T-helper 17 cell (primary cell): ENCODE results near the gene TRPC1. TPM values are rescaled to one million over a fixed set of nuclear protein-coding genes. Genes with fewer than 3 reads are reported as not detected.
A peak's percentile ranks its signal among the peaks of the same experiment; 100 is the strongest.
"Not testable (repeated sequence)": the region's sequence is repeated elsewhere in the genome, so short reads cannot be mapped to it uniquely, and the experiment has no call there.

Experiments used
- ATAC-seq: fragments of 150-1000 bp; cut with Tn5 transposase; 2 replicates; pipeline ENCODE4 v1.10.0; 2021; ENCODE audit warnings: mild to moderate bottlenecking, moderate library complexity
- DNase-seq, 3 donors: peaks; one replicate each; pipeline versions ENCODE4 v3.0.0 to v3.0.0-alpha.2; 2020 to 2021
- H3K9me3 ChIP-seq: one replicate; pipeline ENCODE4 v1.7.0; 2013; ENCODE audit warnings: low read length, mild to moderate bottlenecking; ENCODE audit not compliant: control insufficient read depth, poor library complexity, severe bottlenecking
- H3K27ac Mint-ChIP-seq: one replicate; pipeline ENCODE4 v1.8.0; 2022; ENCODE audit warnings: mild to moderate bottlenecking, moderate library complexity, mixed read lengths
- H3K27me3 Mint-ChIP-seq: one replicate; pipeline ENCODE4 v1.8.0; 2022; ENCODE audit warnings: mixed read lengths
- H3K36me3 Mint-ChIP-seq: one replicate; pipeline ENCODE4 v1.8.0; 2022; ENCODE audit warnings: low read depth, mixed read lengths
- H3K4me1 Mint-ChIP-seq: one replicate; pipeline ENCODE4 v1.8.0; 2022; ENCODE audit warnings: mild to moderate bottlenecking, mixed read lengths
- H3K4me3 Mint-ChIP-seq: one replicate; pipeline ENCODE4 v1.8.0; 2022; ENCODE audit warnings: mild to moderate bottlenecking, moderate library complexity, mixed read lengths
- total RNA-seq, 4 donors: library from RNA in 2 of 4; stranded (reverse) in 2 of 4; gene quantifications; one replicate each; pipeline ENCODE4 v1.2.3 and lab custom pipeline; 2022 to 2026

TRPC1 gene
- total RNA-seq, 2 donors from 2014 or later: 3.3 to 5.1 TPM

- Mint-ChIP-seq H3K27ac (peak overlapping the region; percentile 68), H3K4me3 (peak overlapping the region; percentile 93), H3K4me1 (peaks cover 16% of the 10 kb centered on the region), H3K36me3 (peaks cover 2% of the 10 kb centered on the region), H3K27me3 (peaks cover 2% of the 10 kb centered on the region)
- no peak for ATAC-seq
- H3K9me3 ChIP-seq: no peaks in the 10 kb centered on the region
- peak in 2 of 3 donors; percentile 4 to 13 for DNase-seq
Measured at GRCh38 chr3:142724682-142725356, 985 bp downstream of the TRPC1 start.

DNA sequence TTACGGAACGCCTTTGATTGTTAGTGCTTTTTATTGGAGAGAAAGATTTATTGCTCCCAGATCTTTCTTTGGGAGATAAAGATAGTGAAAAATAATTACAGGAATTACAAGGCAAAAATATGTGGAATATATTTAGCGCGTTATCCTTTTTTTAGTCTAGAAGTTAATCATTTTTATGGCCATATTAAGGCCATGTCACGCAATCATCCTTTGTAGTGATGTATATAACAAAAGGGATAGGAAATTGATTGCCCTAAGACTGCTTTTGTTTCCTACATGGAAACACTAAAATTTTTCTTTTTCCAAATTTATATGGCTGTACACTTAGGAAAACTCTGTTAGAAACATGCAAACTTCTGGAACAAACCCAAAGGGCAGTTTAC lies 1.5 kb downstream of the TRPC1 start:
- H3K4me3 Mint-ChIP-seq: peak overlapping the region; percentile 93
- H3K9me3 ChIP-seq: no peaks in the 10 kb centered on the region
- peaks cover 2% of the 10 kb centered on the region for H3K36me3 Mint-ChIP-seq
- H3K27me3 Mint-ChIP-seq: no peaks in the 10 kb centered on the region
- ATAC-seq (no peak), DNase-seq (no peak)
- H3K27ac Mint-ChIP-seq: peak overlapping the region; percentile 68
- peaks cover 16% of the 10 kb centered on the region for H3K4me1 Mint-ChIP-seq

- ATAC-seq (no peak), DNase-seq (no peak)
- Mint-ChIP-seq H3K4me3 (no peak overlapping the region), H3K36me3 (peaks cover 2% of the 10 kb centered on the region), H3K27ac (no peak overlapping the region), H3K27me3 (no peaks in the 10 kb centered on the region), H3K4me1 (peaks cover 16% of the 10 kb centered on the region)
- H3K9me3 ChIP-seq: no peaks in the 10 kb centered on the region
Measured at GRCh38 chr3:142726017-142726416, 2.2 kb downstream of the TRPC1 start.

- ATAC-seq (no peak), DNase-seq (no peak)
- H3K27ac Mint-ChIP-seq: no peak overlapping the region
- H3K36me3 Mint-ChIP-seq: no peaks in the 10 kb centered on the region
- H3K9me3 ChIP-seq: no peaks in the 10 kb centered on the region
- no peak overlapping the region for H3K4me3 Mint-ChIP-seq
- H3K4me1 Mint-ChIP-seq: peaks cover 5% of the 10 kb centered on the region
- H3K27me3 Mint-ChIP-seq: no peaks in the 10 kb centered on the region
Measured at GRCh38 chr3:142732066-142732465, 8.2 kb downstream of the TRPC1 start.

GRCh38 chr3:142734834-142735233 lies 11.0 kb downstream of the TRPC1 start:
- H3K4me1 Mint-ChIP-seq: peaks cover 3% of the 10 kb centered on the region
- H3K27me3 Mint-ChIP-seq: no peaks in the 10 kb centered on the region
- ATAC-seq (no peak), DNase-seq (no peak)
- no peaks in the 10 kb centered on the region for H3K36me3 Mint-ChIP-seq
- no peak overlapping the region for H3K4me3 Mint-ChIP-seq
- no peaks in the 10 kb centered on the region for H3K9me3 ChIP-seq
- H3K27ac Mint-ChIP-seq: no peak overlapping the region

- no peak overlapping the region for H3K4me3 Mint-ChIP-seq
- H3K27me3 Mint-ChIP-seq: no peaks in the 10 kb centered on the region
- H3K4me1 Mint-ChIP-seq: peaks cover 3% of the 10 kb centered on the region
- ATAC-seq: no peak
- H3K36me3 Mint-ChIP-seq: no peaks in the 10 kb centered on the region
- no peak overlapping the region for H3K27ac Mint-ChIP-seq
- no peaks in the 10 kb centered on the region for H3K9me3 ChIP-seq
- DNase-seq: no peak
Measured at GRCh38 chr3:142735462-142735861, 11.6 kb downstream of the TRPC1 start.

GRCh38 chr3:142738396-142738795 lies 14.6 kb downstream of the TRPC1 start:
- no peak for ATAC-seq
- H3K9me3 ChIP-seq: no peaks in the 10 kb centered on the region
- peaks cover 3% of the 10 kb centered on the region for H3K4me1 Mint-ChIP-seq
- no peaks in the 10 kb centered on the region for H3K27me3 Mint-ChIP-seq
- DNase-seq: no peak
- H3K27ac Mint-ChIP-seq: no peak overlapping the region
- no peak overlapping the region for H3K4me3 Mint-ChIP-seq
- no peaks in the 10 kb centered on the region for H3K36me3 Mint-ChIP-seq

GRCh38 chr3:142746646-142747045 lies 22.8 kb downstream of the TRPC1 start:
- Mint-ChIP-seq H3K4me3 (no peak overlapping the region), H3K27me3 (no peaks in the 10 kb centered on the region), H3K4me1 (no peaks in the 10 kb centered on the region), H3K27ac (no peak overlapping the region), H3K36me3 (peaks cover 2% of the 10 kb centered on the region)
- H3K9me3 ChIP-seq: no peaks in the 10 kb centered on the region
- no peak for ATAC-seq
- DNase-seq: no peak

- not testable (repeated sequence) for H3K27ac Mint-ChIP-seq, H3K27me3 Mint-ChIP-seq, H3K9me3 ChIP-seq, ATAC-seq, H3K4me1 Mint-ChIP-seq, DNase-seq, H3K4me3 Mint-ChIP-seq, H3K36me3 Mint-ChIP-seq
Measured at GRCh38 chr3:142750531-142750930, 26.7 kb downstream of the TRPC1 start.

- H3K9me3 ChIP-seq, H3K4me3 Mint-ChIP-seq, H3K36me3 Mint-ChIP-seq, ATAC-seq, DNase-seq, H3K27ac Mint-ChIP-seq, H3K4me1 Mint-ChIP-seq, H3K27me3 Mint-ChIP-seq: not testable (repeated sequence)
Measured at GRCh38 chr3:142752605-142753004, 28.8 kb downstream of the TRPC1 start.

DNA sequence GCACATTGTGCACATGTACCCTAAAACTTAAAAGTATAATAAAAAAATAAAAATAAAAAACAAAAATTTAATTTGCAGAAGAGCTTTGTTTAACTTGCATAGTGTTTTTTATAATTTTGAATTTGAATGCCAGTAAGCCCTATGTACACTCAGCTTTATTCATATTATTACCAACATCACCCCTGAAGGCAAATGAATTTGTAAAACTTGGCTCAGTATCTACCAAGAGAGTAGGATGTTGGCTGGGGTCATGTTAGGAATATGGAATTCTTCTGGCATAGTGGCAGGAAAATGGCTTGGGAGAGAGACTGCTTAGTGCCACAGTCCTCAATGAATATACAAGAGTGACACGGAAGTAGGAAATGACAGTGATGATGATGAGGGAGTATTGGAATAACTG lies 30.7 kb downstream of the TRPC1 start:
- no peaks in the 10 kb centered on the region for H3K4me1 Mint-ChIP-seq
- H3K36me3 Mint-ChIP-seq: no peaks in the 10 kb centered on the region
- DNase-seq: no peak
- no peak overlapping the region for H3K4me3 Mint-ChIP-seq
- H3K9me3 ChIP-seq: no peaks in the 10 kb centered on the region
- H3K27me3 Mint-ChIP-seq: no peaks in the 10 kb centered on the region
- ATAC-seq: no peak
- no peak overlapping the region for H3K27ac Mint-ChIP-seq

DNA sequence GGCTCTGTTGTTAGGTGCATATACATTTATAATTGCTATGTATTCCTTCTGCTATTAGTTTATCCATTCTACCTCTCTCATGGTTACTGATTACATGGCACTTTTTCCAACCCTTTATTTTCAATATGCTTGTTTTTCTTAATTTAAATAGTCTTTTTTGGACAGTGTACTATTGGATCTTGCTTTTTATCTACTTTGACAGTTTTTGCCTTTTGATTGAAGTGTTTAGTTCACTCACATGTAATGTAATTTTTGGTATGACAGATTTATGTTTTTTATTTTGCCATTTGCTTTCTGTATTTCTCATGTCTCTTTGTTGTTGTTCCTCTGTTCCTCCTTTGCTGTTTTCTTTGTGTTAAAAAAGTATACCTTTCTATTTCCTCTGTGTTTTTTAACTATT lies 44.5 kb downstream of the TRPC1 start:
- Mint-ChIP-seq H3K4me1 (no peaks in the 10 kb centered on the region), H3K27me3 (no peaks in the 10 kb centered on the region)
- ATAC-seq: no peak

DNA sequence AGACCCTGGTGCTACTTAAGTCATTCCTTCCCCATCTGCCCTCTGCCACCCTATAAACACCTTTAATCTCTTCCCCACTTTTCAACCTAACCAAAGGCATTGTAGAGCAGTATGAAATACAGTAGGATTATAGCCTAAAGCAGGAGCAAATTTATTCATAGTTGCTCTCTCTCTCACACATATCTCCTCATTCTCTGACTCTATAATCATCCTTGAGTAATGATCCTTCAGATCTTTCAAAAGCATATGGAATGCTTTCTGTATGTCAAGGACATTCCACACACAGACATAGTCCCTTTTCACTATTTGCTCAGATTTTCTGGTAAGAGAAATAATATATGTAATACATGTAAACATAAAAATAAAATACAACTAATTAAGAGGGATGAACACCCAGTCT lies 54.1 kb downstream of the TRPC1 start:
- Mint-ChIP-seq H3K4me3 (no peak overlapping the region), H3K36me3 (peaks cover 5% of the 10 kb centered on the region), H3K4me1 (no peaks in the 10 kb centered on the region), H3K27me3 (no peaks in the 10 kb centered on the region), H3K27ac (no peak overlapping the region)
- DNase-seq (no peak), ATAC-seq (no peak)
- no peaks in the 10 kb centered on the region for H3K9me3 ChIP-seq

More for the DNA sequence above, 44.5 kb downstream of the TRPC1 start:
- peaks cover 5% of the 10 kb centered on the region for H3K36me3 Mint-ChIP-seq
- H3K27ac Mint-ChIP-seq: no peak overlapping the region
- H3K4me3 Mint-ChIP-seq: no peak overlapping the region
- H3K9me3 ChIP-seq: peaks cover 4% of the 10 kb centered on the region
- DNase-seq: no peak

DNA sequence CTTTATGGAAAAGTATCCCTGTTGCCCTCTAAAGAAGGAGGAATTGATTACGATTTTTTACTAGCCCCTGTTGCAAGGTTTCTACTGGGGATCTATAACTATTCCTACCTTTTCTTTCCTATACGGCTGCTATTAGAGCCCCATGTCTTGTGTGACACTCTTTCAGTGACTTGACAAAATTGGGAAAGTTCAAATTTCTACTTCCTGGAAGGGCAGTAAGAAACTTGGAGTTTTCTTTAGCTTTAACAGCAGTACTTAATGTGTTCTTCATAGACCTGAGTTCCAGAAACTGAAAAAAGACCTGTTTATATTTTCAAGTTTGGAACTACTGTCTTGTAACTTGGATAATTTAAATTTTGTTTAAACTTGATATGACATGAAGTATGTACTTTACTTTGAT lies 54.7 kb downstream of the TRPC1 start:
- H3K9me3 ChIP-seq: no peaks in the 10 kb centered on the region

More for the DNA sequence above, 54.7 kb downstream of the TRPC1 start:
- Mint-ChIP-seq H3K36me3 (peaks cover 5% of the 10 kb centered on the region), H3K27me3 (no peaks in the 10 kb centered on the region), H3K4me3 (no peak overlapping the region), H3K27ac (no peak overlapping the region), H3K4me1 (no peaks in the 10 kb centered on the region)
- DNase-seq (no peak), ATAC-seq (no peak)
